K562 (cell line): ENCODE results near the gene BRCA1. TPM values are rescaled to one million over a fixed set of nuclear protein-coding genes. Genes with fewer than 3 reads are reported as not detected.

Experiments used
- CBX1 ChIP-seq: sonication (generic); IDR thresholded peaks from 2 replicates; pipeline ENCODE4 v1.6.1; 2016; ENCODE audit warnings: antibody characterized with exemption, low read depth, mild to moderate bottlenecking
- CHD1 ChIP-seq: fragments of 200-600 bp; sonication (generic); IDR thresholded peaks from one replicate; pipeline ENCODE4 v1.6.1; 2012; ENCODE audit warnings: mild to moderate bottlenecking, moderate library complexity, low read length, inconsistent platforms
- CTBP1 ChIP-seq: fragments of 450-650 bp; IDR thresholded peaks from 2 replicates; pipeline ENCODE4 v1.6.1; 2016; ENCODE audit warnings: borderline replicate concordance
- DACH1 ChIP-seq: fragments of 450-650 bp; IDR thresholded peaks from 2 replicates; pipeline ENCODE4 v1.6.1; 2018; ENCODE audit not compliant: partially characterized antibody
- GABPB1 ChIP-seq: sonication (generic); formaldehyde crosslinking; IDR thresholded peaks from 2 replicates; pipeline ENCODE4 v1.8.0; 2022; ENCODE audit warnings: mild to moderate bottlenecking, missing genetic modification reagents
- JUN ChIP-seq, 2 experiments: sonication (generic) in 1 of 2; formaldehyde crosslinking in 1 of 2; IDR thresholded peaks; 2 replicates each; pipeline versions ENCODE4 v1.6.1 to v1.8.0; 2012 to 2022; ENCODE audit warnings: borderline replicate concordance in 2 of 2, mild to moderate bottlenecking in 2 of 2, improper control_type of control experiment in 1 of 2, low read depth in 1 of 2, low read length in 1 of 2, missing genetic modification reagents in 1 of 2
- MTA2 ChIP-seq: fragments of 450-650 bp; IDR thresholded peaks from 2 replicates; pipeline ENCODE4 v1.6.1; 2016; ENCODE audit warnings: low read depth
- MYC ChIP-seq, 2 experiments: fragments of 250-450 bp in 1 of 2; sonication (Bioruptor Pico) in 1 of 2; IDR thresholded peaks; 2 replicates each; pipeline versions ENCODE4 v1.5.1 to v1.6.1; 2012 to 2021; ENCODE audit warnings: low read depth in 2 of 2, borderline replicate concordance in 1 of 2, improper control_type of control experiment in 1 of 2, low read length in 1 of 2, mild to moderate bottlenecking in 1 of 2, moderate library complexity in 1 of 2
- NONO ChIP-seq, 2 experiments: fragments of 200-400 bp in 1 of 2; fragments of 450-650 bp in 1 of 2; formaldehyde crosslinking in 1 of 2; IDR thresholded peaks; 2 replicates each; pipeline ENCODE4 v1.6.1; 2017; ENCODE audit warnings: low read depth in 2 of 2, mild to moderate bottlenecking in 2 of 2, moderate library complexity in 2 of 2, low read length in 1 of 2
- NR2C2 ChIP-seq, 2 experiments: fragments of 200-800 bp in 1 of 2; sonication (Bioruptor generic) in 1 of 2; sonication (generic) in 1 of 2; formaldehyde crosslinking in 1 of 2; IDR thresholded peaks; 2 replicates each; pipeline versions ENCODE4 v1.6.1 to v1.8.0; 2016 to 2022; ENCODE audit warnings: mild to moderate bottlenecking in 1 of 2, missing compliant biosample characterization in 1 of 2, missing genetic modification characterization in 1 of 2, missing genetic modification reagents in 1 of 2
- PCBP1 ChIP-seq: fragments of 200-400 bp; formaldehyde crosslinking; IDR thresholded peaks from 2 replicates; pipeline ENCODE4 v1.6.1; 2018; ENCODE audit warnings: mild to moderate bottlenecking, low read depth, low read length; ENCODE audit not compliant: poor library complexity, severe bottlenecking
- PPARD ChIP-seq: fragments of 250-450 bp; sonication (Bioruptor Pico); IDR thresholded peaks from 2 replicates; pipeline ENCODE4 v1.8.0; 2022; ENCODE audit warnings: inconsistent platforms, mild to moderate bottlenecking, moderate library complexity
- RBFOX2 ChIP-seq: fragments of 200-400 bp; formaldehyde crosslinking; IDR thresholded peaks from 2 replicates; pipeline ENCODE4 v1.6.1; 2017; ENCODE audit warnings: low read depth, mild to moderate bottlenecking, low read length, moderate library complexity
- SMAD4 ChIP-seq: fragments of 250-450 bp; sonication (Bioruptor Pico); conservative IDR thresholded peaks from 2 replicates; pipeline ENCODE4 v1.8.0; 2021; ENCODE audit warnings: inconsistent platforms, mild to moderate bottlenecking, moderate library complexity
- TAF9B ChIP-seq: fragments of 450-650 bp; IDR thresholded peaks from 2 replicates; pipeline ENCODE4 v1.6.1; 2018; ENCODE audit warnings: mild to moderate bottlenecking; ENCODE audit not compliant: partially characterized antibody
- TBP ChIP-seq: optimal IDR thresholded peaks from 2 replicates; pipeline ENCODE3; 2011; ENCODE audit warnings: low read depth, low read length, improper control_type of control experiment
- ZNF41 ChIP-seq: fragments of 250-450 bp; sonication (Bioruptor Pico); conservative IDR thresholded peaks from 2 replicates; pipeline ENCODE4 v1.4.0; 2020; ENCODE audit warnings: mild to moderate bottlenecking
- ZNF764 ChIP-seq: fragments of 250-450 bp; sonication (Bioruptor Pico); IDR thresholded peaks from 2 replicates; pipeline ENCODE4 v1.4.0; 2020; ENCODE audit warnings: low read depth, mild to moderate bottlenecking, moderate library complexity
- polyA plus RNA-seq, 8 experiments: library from polyadenylated mRNA; depleted of rRNA in 4 of 8; stranded (reverse) in 5 of 8; unstranded in 3 of 8; fragments of >200 nt; fragmentation: Nextera tagmentation in 2 of 8; fragmentation: Illumina TruSeq in 1 of 8; extraction: Ambion mirVana in 2 of 8; extraction: Trizol in 1 of 8; gene quantifications; 2 replicates each; pipeline versions ENCODE4 v1.2.1 to v1.2.3, GENCODE V29; 2011 to 2014; ENCODE audit warnings: inconsistent platforms in 1 of 8, missing spikeins in 1 of 8
- total RNA-seq, 7 experiments: library from RNA; depleted of rRNA in 6 of 7; stranded (reverse); fragments of >200 nt in 6 of 7; fragmentation: Illumina TruSeq in 2 of 7; extraction: Trizol in 2 of 7; gene quantifications; 2 replicates each; pipeline versions ENCODE4 v1.2.1 to v1.2.3, GENCODE V29; 2011 to 2021; ENCODE audit warnings: low replicate concordance in 1 of 7
- TF ChIP-seq, protein P1 (sequence below): sonication (generic); formaldehyde crosslinking; IDR thresholded peaks from 2 replicates; pipeline ENCODE4 v1.8.0; 2022; ENCODE audit warnings: mild to moderate bottlenecking, missing genetic modification reagents
- TF ChIP-seq, protein P2 (sequence below): sonication (generic); formaldehyde crosslinking; IDR thresholded peaks from 2 replicates; pipeline ENCODE4 v1.8.0; 2022; ENCODE audit warnings: missing genetic modification reagents, mild to moderate bottlenecking, moderate library complexity, borderline replicate concordance
- TF ChIP-seq, protein P3 (sequence below): fragments of 200-800 bp; sonication (Bioruptor generic); IDR thresholded peaks from 2 replicates; pipeline ENCODE4 v1.6.1; 2017; ENCODE audit warnings: missing genetic modification characterization, missing compliant biosample characterization
- TF ChIP-seq, protein P4 (sequence below): sonication (generic); formaldehyde crosslinking; IDR thresholded peaks from 2 replicates; pipeline ENCODE4 v1.8.0; 2022; ENCODE audit warnings: mild to moderate bottlenecking, low read depth, missing genetic modification reagents

The BRCA1 gene
- total and polyA plus RNA-seq, 9 of the 15 experiments (the other 6 are each of a cell fraction or from before 2014, with no cell fraction given), result 25.9 to 95.3 (median 62.3) TPM

DNA sequence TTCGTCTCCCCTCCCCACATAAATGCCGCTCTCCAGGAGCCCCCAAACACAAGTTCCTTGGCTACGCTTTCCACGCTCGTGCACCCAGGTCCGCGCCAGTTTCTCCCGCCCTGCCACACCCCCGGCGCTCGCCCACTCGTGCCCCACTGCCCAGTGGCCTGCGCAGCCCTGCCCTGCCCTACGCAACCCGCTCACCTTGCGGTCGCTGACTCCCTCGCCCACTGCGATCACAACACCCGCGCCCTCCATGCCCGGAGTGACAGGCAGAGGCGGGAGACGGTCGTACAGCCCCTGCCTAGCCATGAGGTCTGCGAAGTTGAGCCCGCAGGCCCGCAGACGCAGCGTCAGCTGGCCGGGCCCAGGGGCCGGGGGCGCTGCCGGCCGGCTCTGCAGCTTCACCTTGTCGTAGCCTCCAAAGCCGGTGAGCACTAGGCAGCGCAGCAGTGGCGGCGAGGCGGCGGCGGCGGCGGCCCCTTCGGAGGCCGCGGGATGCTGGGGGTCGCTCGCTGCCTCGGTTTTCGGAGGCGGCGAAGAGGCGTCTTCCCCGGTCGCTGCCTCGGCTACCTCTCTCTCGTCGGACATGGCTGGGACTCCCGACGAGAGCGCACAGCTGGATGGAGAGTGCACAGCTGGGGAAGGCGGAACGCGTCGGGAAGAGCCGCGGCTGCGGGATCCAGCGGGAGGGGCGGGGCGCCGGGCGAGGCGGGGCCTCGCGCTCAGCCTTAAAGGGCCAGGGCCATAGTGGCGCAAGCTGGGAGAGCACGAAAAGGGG lies 103.2 kb downstream of the BRCA1 start, which contains the start of gene VAT1 (continued):
- TF ChIP-seq, protein P1, sequence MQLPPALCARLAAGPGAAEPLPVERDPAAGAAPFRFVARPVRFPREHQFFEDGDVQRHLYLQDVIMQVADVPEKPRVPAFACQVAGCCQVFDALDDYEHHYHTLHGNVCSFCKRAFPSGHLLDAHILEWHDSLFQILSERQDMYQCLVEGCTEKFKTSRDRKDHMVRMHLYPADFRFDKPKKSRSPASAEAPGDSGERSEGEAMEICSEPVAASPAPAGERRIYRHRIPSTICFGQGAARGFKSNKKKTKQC, result peak; percentile 36; the same call in 1 of the 2 replicates
- TF ChIP-seq, protein P2, sequence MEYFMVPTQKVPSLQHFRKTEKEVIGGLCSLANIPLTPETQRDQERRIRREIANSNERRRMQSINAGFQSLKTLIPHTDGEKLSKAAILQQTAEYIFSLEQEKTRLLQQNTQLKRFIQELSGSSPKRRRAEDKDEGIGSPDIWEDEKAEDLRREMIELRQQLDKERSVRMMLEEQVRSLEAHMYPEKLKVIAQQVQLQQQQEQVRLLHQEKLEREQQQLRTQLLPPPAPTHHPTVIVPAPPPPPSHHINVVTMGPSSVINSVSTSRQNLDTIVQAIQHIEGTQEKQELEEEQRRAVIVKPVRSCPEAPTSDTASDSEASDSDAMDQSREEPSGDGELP, result peak; percentile 97
- TF ChIP-seq PCBP1 (peak; percentile 84), MYC (IDR thresholded peaks at IDR 0.05; ENCODE audit: low read depth, low read length) (peak; percentile 18; the same call in 1 of the 2 replicates), MYC (CRISPR knock-in tag; IDR thresholded peaks at IDR 0.05; ENCODE audit: borderline replicate concordance, low read depth) (no peak), NR2C2 (CRISPR knock-in tag; IDR thresholded peaks at IDR 0.05) (0 out of 2 replicates have a peak, but pooled peaks have one; percentile 13), NR2C2 (tag; IDR thresholded peaks at IDR 0.05) (no peak), GABPB1 (CRISPR knock-in tag) (peak; percentile 27; the same call in 1 of the 2 replicates), PPARD (CRISPR knock-in tag) (no peak), CBX1 (no peak), TAF9B (peak; percentile 59), JUN (IDR thresholded peaks at IDR 0.05; ENCODE audit: borderline replicate concordance, low read depth, low read length) (no peak), JUN (CRISPR knock-in tag; IDR thresholded peaks at IDR 0.05; ENCODE audit: borderline replicate concordance) (0 out of 2 replicates have a peak, but pooled peaks have one; percentile 39), RBFOX2 (peak; percentile 76), MTA2 (no peak), NONO (IDR thresholded peaks at IDR 0.05; ENCODE audit: low read depth in 2 of 2, low read length in 1 of 2) (0 out of 4 replicates have a peak, but pooled peaks of 1 of the 2 experiments have one; percentile 59), DACH1 (peak; percentile 81), CTBP1 (peak; percentile 81; the same call in 1 of the 2 replicates), CHD1 (peak; percentile 25), ZNF41 (CRISPR knock-in tag) (no peak), ZNF764 (CRISPR knock-in tag) (no peak), TBP (peak; percentile 17), SMAD4 (peak; percentile 62; the same call in 1 of the 2 replicates)
- TF ChIP-seq, protein P3, sequence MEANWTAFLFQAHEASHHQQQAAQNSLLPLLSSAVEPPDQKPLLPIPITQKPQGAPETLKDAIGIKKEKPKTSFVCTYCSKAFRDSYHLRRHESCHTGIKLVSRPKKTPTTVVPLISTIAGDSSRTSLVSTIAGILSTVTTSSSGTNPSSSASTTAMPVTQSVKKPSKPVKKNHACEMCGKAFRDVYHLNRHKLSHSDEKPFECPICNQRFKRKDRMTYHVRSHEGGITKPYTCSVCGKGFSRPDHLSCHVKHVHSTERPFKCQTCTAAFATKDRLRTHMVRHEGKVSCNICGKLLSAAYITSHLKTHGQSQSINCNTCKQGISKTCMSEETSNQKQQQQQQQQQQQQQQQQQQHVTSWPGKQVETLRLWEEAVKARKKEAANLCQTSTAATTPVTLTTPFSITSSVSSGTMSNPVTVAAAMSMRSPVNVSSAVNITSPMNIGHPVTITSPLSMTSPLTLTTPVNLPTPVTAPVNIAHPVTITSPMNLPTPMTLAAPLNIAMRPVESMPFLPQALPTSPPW, result peak; percentile 75
- TF ChIP-seq, protein P4, sequence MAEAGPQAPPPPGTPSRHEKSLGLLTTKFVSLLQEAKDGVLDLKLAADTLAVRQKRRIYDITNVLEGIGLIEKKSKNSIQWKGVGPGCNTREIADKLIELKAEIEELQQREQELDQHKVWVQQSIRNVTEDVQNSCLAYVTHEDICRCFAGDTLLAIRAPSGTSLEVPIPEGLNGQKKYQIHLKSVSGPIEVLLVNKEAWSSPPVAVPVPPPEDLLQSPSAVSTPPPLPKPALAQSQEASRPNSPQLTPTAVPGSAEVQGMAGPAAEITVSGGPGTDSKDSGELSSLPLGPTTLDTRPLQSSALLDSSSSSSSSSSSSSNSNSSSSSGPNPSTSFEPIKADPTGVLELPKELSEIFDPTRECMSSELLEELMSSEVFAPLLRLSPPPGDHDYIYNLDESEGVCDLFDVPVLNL (CRISPR knock-in tag), result 0 out of 2 replicates have a peak, but pooled peaks have one; percentile 31
